Activated naive CD4-positive, alpha-beta T cell treated with anti-CD3 and anti-CD28 coated beads for 36 hours (primary cell): ENCODE results near the gene SLC25A44. TPM values are rescaled to one million over a fixed set of nuclear protein-coding genes. Genes with fewer than 3 reads are reported as not detected.

Experiments
- CTCF ChIA-PET: fragments of 350-600 bp; sonication (Branson Sonifier 250); formaldehyde crosslinking; loops from one replicate; lab custom pipeline; 2021; ENCODE audit warnings: antibody characterized with exemption; lab: Charles Lee
- DNase-seq: peaks from one replicate; pipeline ENCODE4 v3.0.0-alpha.2; 2020
- H3K27ac Mint-ChIP-seq: one replicate; pipeline ENCODE4 v1.8.0; 2021; ENCODE audit warnings: mild to moderate bottlenecking, mixed read lengths
- H3K27me3 Mint-ChIP-seq: one replicate; pipeline ENCODE4 v1.8.0; 2021; ENCODE audit warnings: low read depth, mixed read lengths
- H3K36me3 Mint-ChIP-seq: one replicate; pipeline ENCODE4 v1.8.0; 2021; ENCODE audit warnings: low read depth, mixed read lengths
- H3K4me1 Mint-ChIP-seq: one replicate; pipeline ENCODE4 v1.8.0; 2021; ENCODE audit warnings: low read depth, mixed read lengths
- H3K4me3 Mint-ChIP-seq: one replicate; pipeline ENCODE4 v1.8.0; 2021; ENCODE audit warnings: mild to moderate bottlenecking, moderate library complexity, mixed read lengths
- H3K9me3 Mint-ChIP-seq: one replicate; pipeline ENCODE4 v1.8.0; 2021; ENCODE audit warnings: mixed read lengths
- intact Hi-C: fragments of 100-400 bp; cut with micrococcal nuclease; formaldehyde crosslinking; loops from one replicate; pipeline ENCODE4 v1.15.1; 2023
- total RNA-seq, 2 experiments: library from RNA; stranded (reverse); gene quantifications; one replicate each; pipeline ENCODE4 v1.2.3, GENCODE V29; 2021

The SLC25A44 gene
- total RNA-seq, 2 experiments from 2014 or later: 69.1 to 73.5 TPM

GRCh38 chr1:156229809-156230472 is 36.0 kb downstream of the SLC25A44 start:
- Mint-ChIP-seq H3K27me3 (no peaks in the 10 kb centered on the region), H3K4me3 (no peak overlapping the region), H3K27ac (no peak overlapping the region), H3K36me3 (peaks cover 39% of the 10 kb centered on the region), H3K4me1 (peaks cover 22% of the 10 kb centered on the region), H3K9me3 (no peaks in the 10 kb centered on the region)
- no peak for DNase-seq
- intact Hi-C loops: loop anchor here (5.0 to 10.0 kb wide), 4 partner anchors 52 to 285 kb away; partner anchors contain the start of genes RXFP4, SMG5 and TMEM79
- CTCF ChIA-PET: interaction anchor here (1.0 to 1.9 kb wide), 4 partner anchors 84 to 216 kb away, joined by 3 to 10 read pairs (median 4); no protein-coding TSS in a partner anchor

GRCh38 chr1:156230473-156230837 is 36.6 kb downstream of the SLC25A44 start:
- Mint-ChIP-seq H3K9me3 (no peaks in the 10 kb centered on the region), H3K36me3 (peaks cover 37% of the 10 kb centered on the region)

GRCh38 chr1:156232201-156232894 is 38.4 kb downstream of the SLC25A44 start:
- peaks cover 7% of the 10 kb centered on the region for H3K4me1 Mint-ChIP-seq
- CTCF ChIA-PET: interaction anchor here (1.0 to 2.6 kb wide), 2 partner anchors 86 to 141 kb away, joined by 3 to 21 read pairs; no protein-coding TSS in a partner anchor
- DNase-seq: no peak
- H3K27me3 Mint-ChIP-seq: no peaks in the 10 kb centered on the region
- H3K9me3 Mint-ChIP-seq: no peaks in the 10 kb centered on the region
- H3K36me3 Mint-ChIP-seq: peaks cover 38% of the 10 kb centered on the region
- intact Hi-C loops: no loop called here
- no peak overlapping the region for H3K27ac Mint-ChIP-seq
- no peak overlapping the region for H3K4me3 Mint-ChIP-seq

More at GRCh38 chr1:156230473-156230837, 36.6 kb downstream of the SLC25A44 start:
- H3K27me3 Mint-ChIP-seq: no peaks in the 10 kb centered on the region
- no peak for DNase-seq
- no peak overlapping the region for H3K4me3 Mint-ChIP-seq
- no peak overlapping the region for H3K27ac Mint-ChIP-seq
- intact Hi-C loops: no loop called here
- CTCF ChIA-PET: interaction anchor here (1.0 to 1.9 kb wide), 2 partner anchors 89 to 216 kb away, joined by 3 to 4 read pairs; no protein-coding TSS in a partner anchor
- H3K4me1 Mint-ChIP-seq: peaks cover 17% of the 10 kb centered on the region

- Mint-ChIP-seq H3K4me1 (peaks cover 2% of the 10 kb centered on the region), H3K4me3 (no peak overlapping the region), H3K9me3 (no peaks in the 10 kb centered on the region), H3K27ac (no peak overlapping the region), H3K27me3 (no peaks in the 10 kb centered on the region), H3K36me3 (peaks cover 36% of the 10 kb centered on the region)
- intact Hi-C loops: no loop called here
- CTCF ChIA-PET: interaction anchor here (0.5 to 2.6 kb wide), 9 partner anchors 16 to 277 kb away, joined by 3 to 21 read pairs (median 3); no protein-coding TSS in a partner anchor
- no peak for DNase-seq
Observed at GRCh38 chr1:156233426-156234127, 39.7 kb downstream of the SLC25A44 start.

- H3K36me3 Mint-ChIP-seq: peaks cover 34% of the 10 kb centered on the region
- H3K27me3 Mint-ChIP-seq: no peaks in the 10 kb centered on the region
- CTCF ChIA-PET: interaction anchor here (1.1 to 1.3 kb wide), 2 partner anchors 11 to 44 kb away, joined by 3 to 4 read pairs; no protein-coding TSS in a partner anchor
- no peaks in the 10 kb centered on the region for H3K9me3 Mint-ChIP-seq
- intact Hi-C loops: no loop called here
- no peak overlapping the region for H3K4me3 Mint-ChIP-seq
- H3K27ac Mint-ChIP-seq: no peak overlapping the region
- DNase-seq: no peak
- peaks cover 2% of the 10 kb centered on the region for H3K4me1 Mint-ChIP-seq
Observed at GRCh38 chr1:156236164-156236563, 42.3 kb downstream of the SLC25A44 start.

GRCh38 chr1:156238248-156238647 is 44.3 kb downstream of the SLC25A44 start:
- H3K27me3 Mint-ChIP-seq: no peaks in the 10 kb centered on the region
- H3K4me1 Mint-ChIP-seq: peaks cover 2% of the 10 kb centered on the region
- no peak for DNase-seq
- no peak overlapping the region for H3K27ac Mint-ChIP-seq
- no peak overlapping the region for H3K4me3 Mint-ChIP-seq
- intact Hi-C loops: no loop called here
- H3K36me3 Mint-ChIP-seq: peaks cover 29% of the 10 kb centered on the region
- CTCF ChIA-PET: interaction anchor here (1.6 to 2.2 kb wide), 2 partner anchors 13 to 96 kb away, joined by 5 to 8 read pairs; no protein-coding TSS in a partner anchor
- H3K9me3 Mint-ChIP-seq: no peaks in the 10 kb centered on the region

GRCh38 chr1:156241311-156241811 is 47.5 kb downstream of the SLC25A44 start:
- intact Hi-C loops: no loop called here
- Mint-ChIP-seq H3K4me3 (no peak overlapping the region), H3K27ac (no peak overlapping the region), H3K4me1 (peaks cover 12% of the 10 kb centered on the region), H3K27me3 (no peaks in the 10 kb centered on the region), H3K9me3 (no peaks in the 10 kb centered on the region), H3K36me3 (peaks cover 18% of the 10 kb centered on the region)
- no peak for DNase-seq
- CTCF ChIA-PET: no interaction called here

GRCh38 chr1:156241926-156242325 is 48.0 kb downstream of the SLC25A44 start, which contains the start of gene BGLAP:
BGLAP (plus strand) TSS chr1:156242184; CDS start chr1:156242232, 48 bp downstream.
- H3K27ac Mint-ChIP-seq: no peak within 1 kb of the TSS
- H3K4me3 Mint-ChIP-seq: no peak within 1 kb of the TSS
- DNase-seq: no peak
- CTCF ChIA-PET: no interaction called here
- intact Hi-C loops: no loop called here
- H3K9me3 Mint-ChIP-seq: no peaks in the 10 kb centered on the region
- H3K4me1 Mint-ChIP-seq: peaks cover 12% of the 10 kb centered on the region
- no peaks in the 10 kb centered on the region for H3K27me3 Mint-ChIP-seq
- peaks cover 15% of the 10 kb centered on the region for H3K36me3 Mint-ChIP-seq

- no peaks in the 10 kb centered on the region for H3K27me3 Mint-ChIP-seq
- no peak for DNase-seq
- H3K9me3 Mint-ChIP-seq: no peaks in the 10 kb centered on the region
- no peak overlapping the region for H3K4me3 Mint-ChIP-seq
- peaks cover 12% of the 10 kb centered on the region for H3K36me3 Mint-ChIP-seq
- intact Hi-C loops: no loop called here
- peaks cover 11% of the 10 kb centered on the region for H3K4me1 Mint-ChIP-seq
- no peak overlapping the region for H3K27ac Mint-ChIP-seq
- CTCF ChIA-PET: no interaction called here
Observed at GRCh38 chr1:156242738-156243137, 48.8 kb downstream of the SLC25A44 start.

- no peak overlapping the region for H3K27ac Mint-ChIP-seq
- no peak for DNase-seq
- H3K27me3 Mint-ChIP-seq: no peaks in the 10 kb centered on the region
- CTCF ChIA-PET: no interaction called here
- no peak overlapping the region for H3K4me3 Mint-ChIP-seq
- H3K36me3 Mint-ChIP-seq: peaks cover 8% of the 10 kb centered on the region
- H3K4me1 Mint-ChIP-seq: peaks cover 11% of the 10 kb centered on the region
- intact Hi-C loops: no loop called here
- no peaks in the 10 kb centered on the region for H3K9me3 Mint-ChIP-seq
Observed at GRCh38 chr1:156244126-156244525, 50.2 kb downstream of the SLC25A44 start.

- DNase-seq: no peak
- H3K27ac Mint-ChIP-seq: no peak overlapping the region
- no peaks in the 10 kb centered on the region for H3K9me3 Mint-ChIP-seq
- H3K27me3 Mint-ChIP-seq: no peaks in the 10 kb centered on the region
- intact Hi-C loops: no loop called here
- peaks cover 11% of the 10 kb centered on the region for H3K4me1 Mint-ChIP-seq
- peak overlapping the region; percentile 3 for H3K4me3 Mint-ChIP-seq
- CTCF ChIA-PET: interaction anchor here (1.4 to 1.5 kb wide), 2 partner anchors 18 to 98 kb away, joined by 4 to 5 read pairs; no protein-coding TSS in a partner anchor
- peaks cover 5% of the 10 kb centered on the region for H3K36me3 Mint-ChIP-seq
Observed at GRCh38 chr1:156244712-156245111, 50.8 kb downstream of the SLC25A44 start.
